ENCODE measurements around the gene IGSF10. TPM values are rescaled to one million over a fixed set of nuclear protein-coding genes. Genes with fewer than 3 reads are reported as not detected.

Gene IGSF10
- total RNA-seq, 2 donors from 2014 or later, result 0.89 to 1.8 TPM

DNA sequence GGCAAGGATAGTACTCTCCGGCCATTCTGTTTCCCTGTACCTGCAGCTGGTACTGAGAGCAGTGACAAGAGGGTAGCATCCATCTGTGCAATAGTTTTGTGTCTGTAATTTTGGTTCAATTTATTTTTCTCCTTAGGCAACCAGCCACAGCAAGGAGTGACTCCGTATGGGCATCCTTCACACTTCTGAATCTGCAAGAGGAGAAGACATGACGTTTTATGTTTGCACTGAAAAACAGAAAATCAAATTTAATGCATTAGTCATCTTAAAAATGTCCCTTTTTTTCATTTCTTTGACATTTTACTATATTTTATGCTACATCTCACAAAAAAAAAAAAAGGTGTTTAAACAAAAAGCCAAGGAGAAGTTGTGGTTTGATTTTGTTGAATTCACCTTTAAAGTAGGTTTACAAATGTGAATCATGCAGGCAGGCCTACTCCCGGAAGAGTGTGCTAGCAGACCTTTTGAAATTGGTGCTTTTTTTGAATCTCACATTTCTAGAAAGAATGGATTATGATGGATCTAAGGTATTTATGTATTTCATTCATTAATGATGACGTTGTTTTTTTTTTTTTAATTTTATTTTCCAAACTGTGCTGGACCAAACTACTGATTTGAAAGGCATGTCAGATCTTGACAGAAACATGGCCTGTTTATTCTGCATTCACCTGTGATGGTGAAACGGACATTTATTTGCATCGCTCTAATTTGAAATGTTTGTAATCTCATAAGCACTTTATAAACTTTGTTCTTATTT lies 28.1 kb downstream of the IGSF10 start:
- intact Hi-C loops (cut with DNase I, micrococcal nuclease), result no loop called here
- ATAC-seq (no peak), DNase-seq (no peak)

DNA sequence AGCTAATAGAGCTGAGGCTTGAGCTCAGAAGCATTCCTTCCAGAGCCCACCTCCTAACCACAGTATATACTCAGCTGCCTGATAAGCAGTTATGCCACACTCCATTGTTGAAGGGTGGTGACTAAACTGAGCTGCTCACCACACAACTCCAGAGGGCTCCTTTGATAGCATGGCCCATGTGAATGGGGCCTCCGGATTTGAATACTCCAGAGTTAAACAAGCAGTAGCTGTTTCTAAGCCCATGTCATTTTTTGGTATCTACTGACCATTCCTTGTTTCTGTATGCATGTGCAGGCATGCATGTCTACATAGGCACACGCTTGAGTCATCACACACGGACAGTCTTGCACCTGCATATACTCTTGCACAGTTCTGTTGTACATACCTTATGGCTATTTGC lies 28.9 kb downstream of the IGSF10 start:
- no peak for DNase-seq
- intact Hi-C loops (cut with DNase I, micrococcal nuclease), result no loop called here
- ATAC-seq, result no peak

- intact Hi-C loops (cut with DNase I, micrococcal nuclease), result no loop called here
- DNase-seq (no peak), ATAC-seq (no peak)
These were observed 29.9 kb downstream of the IGSF10 start for GRCh38 chr3:151430821-151431484.

- intact Hi-C loops (cut with DNase I, micrococcal nuclease), result no loop called here
These were observed 32.5 kb downstream of the IGSF10 start for GRCh38 chr3:151428386-151428785.

GRCh38 chr3:151426341-151426657 lies 34.6 kb downstream of the IGSF10 start:
- ATAC-seq (no peak), DNase-seq (no peak)
- intact Hi-C loops (cut with DNase I, micrococcal nuclease), result no loop called here

More at GRCh38 chr3:151428386-151428785, 32.5 kb downstream of the IGSF10 start:
- ATAC-seq (no peak), DNase-seq (no peak)

- intact Hi-C loops (cut with DNase I, micrococcal nuclease), result no loop called here
- ATAC-seq, result no peak
- DNase-seq, result no peak
These were observed 35.1 kb downstream of the IGSF10 start for GRCh38 chr3:151425627-151426340.

- ATAC-seq, result no peak
- intact Hi-C loops (cut with DNase I, micrococcal nuclease), result no loop called here
These were observed 37.8 kb downstream of the IGSF10 start for GRCh38 chr3:151423091-151423490.

GRCh38 chr3:151421938-151422337 lies 38.9 kb downstream of the IGSF10 start:
- no peak for ATAC-seq
- intact Hi-C loops (cut with DNase I, micrococcal nuclease), result no loop called here
- DNase-seq, result no peak

More at GRCh38 chr3:151423091-151423490, 37.8 kb downstream of the IGSF10 start:
- DNase-seq, result no peak

- ATAC-seq (no peak), DNase-seq (no peak)
- intact Hi-C loops (cut with DNase I, micrococcal nuclease), result no loop called here
These were observed 41.1 kb downstream of the IGSF10 start for GRCh38 chr3:151419806-151420205.

- no peak for ATAC-seq
- no peak for DNase-seq
- intact Hi-C loops (cut with DNase I, micrococcal nuclease), result no loop called here
These were observed 45.6 kb downstream of the IGSF10 start for GRCh38 chr3:151415289-151415688.

GRCh38 chr3:151412989-151413388 lies 47.9 kb downstream of the IGSF10 start:
- ATAC-seq (no peak), DNase-seq (no peak)
- intact Hi-C loops (cut with DNase I, micrococcal nuclease), result no loop called here

Other genes starting within 250 kb of the IGSF10 start
- gene P2RY14, start 182.5 kb downstream of the IGSF10 start, total RNA-seq, result 1 to 10 TPM; 2.0 to 7.3 TPM
- gene GPR87, start 144.2 kb downstream of the IGSF10 start, total RNA-seq, result not detected
- gene P2RY13, start 131.5 kb downstream of the IGSF10 start, total RNA-seq, result 1 to 10 TPM in 1 of 2 donors, under 1 TPM in 1; 0.15 to 1.5 TPM
- gene P2RY12, start 76.3 kb downstream of the IGSF10 start, total RNA-seq, result under 1 TPM; 0.37 to 0.92 TPM

Data from left colon (tissue), 2 donors.